ENCODE measurements around the gene LBH.

The LBH gene

DNA sequence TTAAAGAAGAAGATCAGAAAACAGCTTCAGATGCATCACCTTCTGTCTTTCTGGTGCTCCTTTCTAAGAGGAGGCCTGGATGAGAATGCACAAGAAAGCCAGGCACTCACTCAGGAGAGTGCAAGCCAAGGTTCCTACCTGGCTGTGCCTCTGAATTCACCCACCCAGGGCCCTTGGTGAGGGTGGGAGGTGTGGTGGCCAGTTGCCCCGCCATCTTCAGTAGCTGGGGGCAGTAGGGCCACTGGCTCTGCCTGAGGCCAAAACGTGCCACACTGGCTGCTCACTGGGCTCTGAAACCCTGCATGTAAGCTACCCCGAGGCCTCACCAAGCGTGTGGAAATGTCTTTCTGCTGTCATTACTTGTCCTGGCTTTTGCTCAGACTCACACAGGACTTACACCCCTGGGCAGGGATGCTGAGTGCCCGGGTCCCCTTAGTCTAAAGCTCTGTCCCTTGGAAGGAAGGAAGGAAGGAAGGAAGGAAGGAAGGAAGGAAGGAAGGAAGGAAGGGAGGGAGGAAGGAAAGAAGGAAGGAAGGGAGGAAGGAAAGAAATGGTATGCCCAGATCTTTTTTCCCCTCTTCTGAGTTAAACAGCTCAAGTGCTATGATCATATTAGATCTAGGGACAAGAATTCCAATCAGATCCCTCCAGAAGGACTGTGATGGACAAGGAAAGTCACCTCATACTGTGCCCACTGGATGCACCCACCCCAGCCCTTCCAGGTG, 8.5 kb upstream of the LBH start:
- TF ChIP-seq GATA3 (IDR thresholded peaks at IDR 0.05; ENCODE audit: low read depth, low read length) (no peak), GATA2 (IDR thresholded peaks at IDR 0.05; ENCODE audit: low read depth, low read length) (no peak)

DNA sequence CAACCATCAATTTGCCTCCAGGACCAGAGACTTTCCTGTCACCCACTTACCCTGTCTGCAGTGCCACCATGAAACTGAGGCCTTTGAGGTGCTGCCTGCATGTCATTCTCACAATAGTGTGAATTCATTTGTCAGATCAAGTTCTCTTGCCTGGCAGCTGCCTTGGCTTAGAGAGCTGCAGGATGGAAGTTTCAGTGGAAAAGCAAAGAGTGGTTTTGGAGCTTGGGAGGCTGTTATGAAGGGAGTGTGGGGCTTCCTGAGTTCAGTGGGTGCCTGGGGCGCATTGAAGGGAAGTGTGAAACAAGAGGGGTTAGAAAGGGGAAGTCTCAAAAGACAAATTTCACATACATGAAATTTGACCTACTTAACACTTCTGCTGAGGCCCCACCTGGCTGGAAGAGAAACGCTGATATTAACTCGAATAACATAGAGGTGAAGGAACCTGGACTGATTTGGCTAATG, 7.9 kb upstream of the LBH start:
- TF ChIP-seq GATA3 (IDR thresholded peaks at IDR 0.05; ENCODE audit: low read depth, low read length) (no peak), GATA2 (IDR thresholded peaks at IDR 0.05; ENCODE audit: low read depth, low read length) (no peak)

DNA sequence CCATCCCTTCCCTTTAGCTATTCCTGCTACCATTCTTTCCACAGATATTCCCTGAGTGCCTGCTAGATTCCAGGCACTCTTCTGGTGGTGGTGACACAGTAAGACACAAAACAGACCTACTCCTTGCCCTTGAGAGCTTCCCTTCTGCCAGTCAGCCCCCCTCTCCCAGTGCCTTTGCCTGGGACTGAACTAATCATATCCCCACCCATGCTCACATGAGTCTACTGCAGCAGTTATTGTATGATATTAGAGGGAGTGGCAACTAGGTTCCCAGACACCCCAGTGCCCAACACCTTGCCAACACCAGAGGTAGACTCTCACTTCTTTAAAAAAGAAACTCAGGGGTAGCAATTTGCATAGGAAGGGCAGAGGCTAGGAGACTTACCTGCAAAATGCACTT, 7.2 kb upstream of the LBH start:
- TF ChIP-seq GATA2 (IDR thresholded peaks at IDR 0.05; ENCODE audit: low read depth, low read length) (no peak), GATA3 (IDR thresholded peaks at IDR 0.05; ENCODE audit: low read depth, low read length) (no peak)

DNA sequence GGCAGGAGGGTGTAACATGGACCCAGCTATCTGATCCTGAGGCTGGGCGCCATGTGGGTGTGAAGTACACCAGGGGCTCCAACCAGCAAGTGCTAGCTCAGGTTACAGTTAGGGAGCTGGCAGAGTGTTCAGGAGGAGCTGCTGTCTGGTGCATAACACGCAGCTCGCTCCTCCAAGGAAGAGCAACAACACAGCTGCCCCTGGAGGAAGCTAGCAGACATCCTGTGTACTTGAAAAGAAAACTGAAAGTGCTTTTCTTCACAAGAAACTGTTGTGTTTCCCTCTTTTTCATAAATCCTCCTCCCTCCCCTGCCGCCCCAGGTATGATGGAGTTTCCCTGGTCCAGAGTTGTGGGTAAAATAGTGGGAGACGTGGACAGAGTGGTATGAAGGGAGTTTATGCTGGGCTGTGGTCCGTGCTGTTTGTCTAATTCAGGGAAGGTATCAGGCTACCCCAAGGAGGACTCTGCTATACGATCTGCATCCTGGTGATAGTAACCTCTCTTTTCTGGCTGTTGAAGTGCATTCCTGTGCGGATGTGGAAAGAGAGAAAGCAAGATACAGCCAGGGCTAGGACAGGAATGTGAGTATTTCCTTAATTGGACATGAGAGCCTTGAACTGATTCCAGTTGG, 6.1 kb upstream of the LBH start:
- no peak for TF ChIP-seq GATA3 (IDR thresholded peaks at IDR 0.05; ENCODE audit: low read depth, low read length)
- no peak for TF ChIP-seq GATA2 (IDR thresholded peaks at IDR 0.05; ENCODE audit: low read depth, low read length)

DNA sequence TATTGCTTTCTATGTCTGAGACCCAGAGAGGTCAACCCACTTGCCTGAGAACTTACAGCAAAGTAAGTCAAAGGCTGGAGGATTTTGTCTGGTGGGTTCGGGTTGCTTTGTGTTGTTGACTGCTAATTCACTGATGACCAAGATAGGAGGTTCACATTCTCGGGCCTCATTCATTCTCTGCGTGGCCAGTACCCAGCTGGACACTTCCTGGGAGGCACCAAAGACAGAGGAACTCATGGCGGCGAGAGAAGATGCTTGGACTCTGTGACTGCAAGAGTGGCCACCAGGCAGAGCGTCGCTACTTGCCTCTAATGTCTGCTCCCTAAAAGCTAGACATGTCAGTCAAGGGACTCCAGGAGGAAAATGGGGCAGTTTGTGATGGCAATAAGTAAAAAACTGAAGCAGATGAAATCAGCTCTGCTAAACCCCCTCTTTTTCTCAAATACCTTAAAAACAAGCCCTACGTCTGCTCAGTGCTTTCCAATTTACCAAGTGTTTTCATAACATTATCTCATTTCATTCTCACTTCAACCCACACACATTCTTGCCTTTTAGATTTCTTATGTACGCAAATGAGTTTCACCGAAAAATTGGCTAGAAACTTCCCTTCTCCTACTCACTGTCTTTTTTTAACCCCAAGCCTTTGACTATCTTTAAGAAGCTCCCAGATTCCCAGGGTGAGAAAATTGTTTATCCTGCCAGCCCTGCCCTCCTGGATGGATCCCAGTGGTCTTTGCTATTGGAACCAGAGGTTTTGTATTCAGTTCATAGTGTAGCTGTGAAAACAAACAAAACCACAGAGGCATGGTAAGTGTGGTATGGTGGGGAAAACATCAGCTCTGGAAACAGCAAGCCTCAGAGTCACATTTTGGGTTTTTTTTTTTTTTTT, 4.9 kb upstream of the LBH start:
- TF ChIP-seq GATA3 (IDR thresholded peaks at IDR 0.05; ENCODE audit: low read depth, low read length) (no peak), GATA2 (IDR thresholded peaks at IDR 0.05; ENCODE audit: low read depth, low read length) (no peak)

DNA sequence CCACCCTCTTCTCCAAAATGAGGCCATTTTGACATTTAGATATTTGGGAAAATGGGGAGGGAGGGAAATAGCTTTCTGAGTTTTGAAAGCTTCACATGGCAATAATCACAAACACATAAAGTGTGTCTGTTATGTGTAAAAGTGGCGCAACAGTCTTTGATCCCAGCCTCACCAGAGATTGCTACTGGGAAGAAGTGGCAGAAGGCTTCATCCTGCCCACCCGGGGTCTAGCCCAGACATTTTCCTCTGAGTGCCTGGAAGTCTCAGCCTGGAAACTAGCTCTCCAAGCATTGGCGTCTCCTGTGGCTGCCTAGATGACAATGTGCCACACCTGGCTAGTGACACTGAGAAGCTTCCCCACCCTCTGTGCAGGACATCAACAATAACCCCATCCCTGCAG, 1.7 kb upstream of the LBH start:
- TF ChIP-seq GATA2 (IDR thresholded peaks at IDR 0.05; ENCODE audit: low read depth, low read length) (no peak), GATA3 (IDR thresholded peaks at IDR 0.05; ENCODE audit: low read depth, low read length) (no peak)

DNA sequence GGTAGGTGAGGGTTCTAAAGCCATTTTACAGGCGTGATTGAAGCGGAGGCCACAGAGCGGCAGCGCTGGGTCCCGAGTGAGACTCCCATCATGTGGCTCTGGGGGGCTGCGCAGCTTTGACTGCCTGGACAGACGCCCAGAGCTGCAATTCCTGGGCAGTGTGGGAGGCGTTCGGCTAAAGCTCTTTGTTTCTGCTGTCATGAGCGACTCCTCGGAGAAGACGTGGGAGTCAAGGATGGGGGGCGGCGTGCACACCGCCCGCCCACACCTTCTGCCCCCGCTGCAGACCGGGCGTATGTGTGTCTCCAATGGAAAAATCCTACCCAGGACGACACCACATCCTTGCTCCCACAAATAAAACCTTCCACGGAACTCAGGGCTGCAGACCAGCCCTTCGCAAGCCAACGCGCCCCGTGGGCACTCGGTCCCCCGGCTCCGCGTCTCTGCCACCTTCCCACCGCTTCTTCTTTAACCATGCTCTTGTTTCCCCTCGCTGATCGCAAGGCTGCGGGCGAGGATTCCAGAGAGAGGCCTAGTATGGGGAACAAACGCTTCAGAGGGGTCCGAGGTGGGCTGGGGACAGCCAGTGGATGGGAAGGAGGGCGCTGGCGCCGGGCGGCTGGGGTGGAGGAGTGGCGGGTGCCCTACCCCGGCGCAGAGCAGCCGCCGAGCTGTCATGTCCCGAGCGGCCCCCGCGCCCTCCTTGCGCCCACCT, 680 bp upstream of the LBH start:
- no peak for TF ChIP-seq GATA3 (IDR thresholded peaks at IDR 0.05; ENCODE audit: low read depth, low read length)
- TF ChIP-seq GATA2 (IDR thresholded peaks at IDR 0.05; ENCODE audit: low read depth, low read length), result no peak

DNA sequence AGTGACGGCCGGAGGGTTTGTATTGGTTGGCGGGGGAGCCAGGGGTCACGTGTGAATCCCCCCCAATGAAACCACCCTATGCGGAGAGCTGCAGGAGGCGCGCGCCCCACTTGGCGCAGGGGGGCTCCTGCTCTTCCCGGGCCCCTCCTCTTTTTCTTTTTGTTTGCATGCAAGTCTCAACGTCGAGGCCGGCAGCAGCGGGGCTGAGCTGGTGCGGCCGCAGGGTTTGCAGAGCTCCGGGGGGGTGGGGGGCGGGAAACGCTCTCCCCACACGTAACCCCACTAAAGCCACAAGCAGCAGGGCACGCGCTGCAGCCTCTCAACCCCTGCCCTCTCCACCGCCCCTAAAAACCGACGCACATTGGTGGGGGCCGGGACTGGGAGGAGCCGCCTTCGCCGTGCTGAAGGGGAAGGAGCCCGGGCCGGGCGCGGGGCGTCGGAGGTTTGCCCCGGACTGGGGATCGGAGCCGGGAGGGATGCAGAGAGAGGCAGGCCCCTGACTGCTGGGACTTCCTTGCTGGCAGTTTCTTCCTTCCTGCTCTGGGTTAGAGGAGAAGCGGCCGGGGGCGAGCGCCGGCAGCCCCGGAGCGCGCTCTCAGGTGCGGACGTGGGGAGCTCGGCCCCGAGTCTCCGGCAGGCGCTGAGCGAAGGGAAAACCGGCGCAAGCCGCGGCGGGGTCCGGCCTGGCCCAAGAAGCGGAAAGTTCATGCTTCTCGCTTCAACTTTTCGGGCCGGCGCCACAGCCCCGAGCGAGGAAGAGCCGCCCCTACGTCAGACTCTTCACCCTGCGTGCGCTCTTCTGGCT, 864 bp downstream of the LBH start:
- TF ChIP-seq GATA2 (IDR thresholded peaks at IDR 0.05; ENCODE audit: low read depth, low read length) (no peak), GATA3 (IDR thresholded peaks at IDR 0.05; ENCODE audit: low read depth, low read length) (no peak)

DNA sequence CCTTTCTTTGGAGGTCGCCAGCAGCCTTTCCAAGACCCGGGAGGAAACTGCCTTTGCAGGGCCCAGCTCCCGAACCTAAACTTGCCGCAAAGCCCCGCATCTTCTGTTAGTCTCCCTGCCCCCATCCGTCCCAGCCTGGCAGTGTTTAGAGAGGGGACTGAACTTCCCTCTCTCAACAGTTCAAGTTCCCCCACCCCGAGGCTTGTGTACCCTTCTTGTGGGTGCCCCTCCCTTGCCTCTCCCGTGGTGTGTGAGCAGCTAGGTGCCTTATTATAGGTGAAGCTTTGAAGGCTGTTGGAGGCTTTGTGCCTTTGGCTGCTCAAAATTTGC, 1.4 kb downstream of the LBH start:
- no peak for TF ChIP-seq GATA2 (IDR thresholded peaks at IDR 0.05; ENCODE audit: low read depth, low read length)
- TF ChIP-seq GATA3 (IDR thresholded peaks at IDR 0.05; ENCODE audit: low read depth, low read length), result no peak

DNA sequence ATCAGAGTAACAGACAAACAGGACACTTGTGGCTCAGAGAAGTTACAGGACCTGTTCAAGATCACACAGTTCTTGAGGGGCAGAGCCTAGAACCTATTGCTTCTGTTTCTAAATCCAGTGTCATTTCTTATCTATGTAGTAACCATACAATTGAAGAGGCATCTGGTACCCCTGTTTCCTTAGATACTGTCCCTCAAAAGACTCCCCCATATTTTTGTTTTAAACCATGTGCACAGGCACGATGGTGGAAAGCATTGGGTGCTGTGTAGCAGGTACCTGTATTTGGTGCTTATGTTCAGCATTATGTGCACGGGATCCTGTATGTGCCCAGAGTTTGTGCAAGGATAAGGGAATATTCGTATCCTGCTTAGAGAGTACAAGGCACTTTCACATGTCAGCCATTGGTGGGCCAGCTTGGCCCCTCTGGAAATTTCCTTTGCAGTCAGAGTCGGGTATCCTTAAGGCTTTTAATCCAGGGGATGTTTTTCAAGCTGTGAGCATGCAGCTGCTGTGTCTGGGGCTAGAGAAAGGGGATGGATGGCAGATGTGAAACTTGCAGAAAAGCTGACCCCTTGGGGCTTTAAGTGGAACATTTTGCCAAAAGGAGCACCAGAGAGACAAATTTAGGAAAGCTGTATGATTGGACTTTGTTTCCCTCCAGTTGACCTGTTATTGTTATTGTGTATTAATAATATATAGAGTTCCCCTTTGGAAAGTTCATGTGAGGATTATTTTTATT, 2.1 kb downstream of the LBH start:
- no peak for TF ChIP-seq GATA2 (IDR thresholded peaks at IDR 0.05; ENCODE audit: low read depth, low read length)

DNA sequence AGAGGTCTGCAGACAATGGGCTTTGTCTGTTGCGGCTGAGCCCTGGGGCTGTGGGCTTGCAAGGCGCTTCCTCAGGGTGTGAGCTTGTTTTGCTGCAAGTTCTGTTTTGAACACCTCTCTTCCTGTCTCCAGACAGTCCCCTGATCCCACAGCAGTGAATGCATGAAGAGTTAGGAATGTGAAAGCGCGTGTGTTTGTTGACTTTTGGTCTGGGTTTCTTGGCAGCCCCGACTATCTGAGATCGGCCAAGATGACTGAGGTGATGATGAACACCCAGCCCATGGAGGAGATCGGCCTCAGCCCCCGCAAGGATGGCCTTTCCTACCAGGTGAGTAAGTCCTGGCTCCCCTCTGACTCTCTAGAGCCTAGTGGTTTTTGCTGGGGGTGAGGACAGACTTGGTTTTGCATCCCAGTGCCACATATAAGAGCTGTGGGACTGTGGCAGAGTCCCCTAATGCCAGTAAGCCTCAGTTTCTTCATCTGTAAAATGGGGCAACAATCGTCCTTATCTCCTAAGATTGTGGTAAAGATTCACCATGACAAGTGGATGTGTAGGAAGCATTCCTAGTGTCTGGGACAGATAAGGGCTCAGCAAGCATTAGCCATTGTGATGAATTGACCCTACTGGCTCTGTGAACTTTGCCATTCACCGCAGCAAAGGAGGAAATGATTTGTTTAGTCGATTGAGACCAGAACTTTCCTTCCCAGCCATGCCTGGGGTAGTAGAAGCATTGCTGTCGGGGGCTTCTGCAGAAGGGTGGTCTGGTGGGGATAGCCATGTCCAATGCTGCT, 3.0 kb downstream of the LBH start:
- TF ChIP-seq GATA2 (IDR thresholded peaks at IDR 0.05; ENCODE audit: low read depth, low read length), result no peak
- TF ChIP-seq GATA3 (IDR thresholded peaks at IDR 0.05; ENCODE audit: low read depth, low read length), result no peak
